Naive B cell (primary cell): ENCODE data around the gene CCT6A. TPM values are rescaled to one million over a fixed set of nuclear protein-coding genes. Genes with fewer than 3 reads are reported as not detected.
"Not testable (repeated sequence)": the region's sequence is repeated elsewhere in the genome, so short reads cannot be mapped to it uniquely, and the experiment has no call there.

Experiments used
- ATAC-seq, 2 donors: fragments of 150-1000 bp; cut with Tn5 transposase; 2 replicates each; pipeline ENCODE4 v1.10.0; 2021; ENCODE audit warnings: low read depth in 2 of 2, mild to moderate bottlenecking in 2 of 2, moderate library complexity in 2 of 2
- DNase-seq: peaks from one replicate; pipeline ENCODE4 v3.0.0; 2022
- H3K27ac Mint-ChIP-seq, 6 donors: one replicate each; pipeline ENCODE4 v1.8.0; 2020 to 2022; ENCODE audit warnings: mild to moderate bottlenecking in 6 of 6, mixed read lengths in 6 of 6, moderate library complexity in 5 of 6, inconsistent platforms in 2 of 6
- H3K27me3 Mint-ChIP-seq, 3 donors: one replicate each; pipeline ENCODE4 v1.8.0; 2021 to 2022; ENCODE audit warnings: mixed read lengths in 3 of 3, mild to moderate bottlenecking in 1 of 3
- H3K36me3 Mint-ChIP-seq, 2 donors: one replicate each; pipeline ENCODE4 v1.8.0; 2020 to 2022; ENCODE audit warnings: mixed read lengths in 2 of 2, inconsistent platforms in 1 of 2, mild to moderate bottlenecking in 1 of 2
- H3K4me1 Mint-ChIP-seq, 3 donors: one replicate each; pipeline ENCODE4 v1.8.0; 2020 to 2022; ENCODE audit warnings: mixed read lengths in 3 of 3, inconsistent platforms in 1 of 3, mild to moderate bottlenecking in 1 of 3, moderate library complexity in 1 of 3
- H3K4me3 Mint-ChIP-seq, 8 donors: one replicate each; pipeline ENCODE4 v1.8.0; 2020 to 2022; ENCODE audit warnings: mild to moderate bottlenecking in 8 of 8, mixed read lengths in 8 of 8, moderate library complexity in 8 of 8, inconsistent platforms in 2 of 8
- H3K9me3 Mint-ChIP-seq, 7 donors: one replicate each; pipeline ENCODE4 v1.8.0; 2020 to 2022; ENCODE audit warnings: mixed read lengths in 7 of 7, mild to moderate bottlenecking in 5 of 7, inconsistent platforms in 2 of 7, moderate library complexity in 1 of 7
- polyA plus RNA-seq, 6 donors: library from polyadenylated mRNA; unstranded; fragments of 300-500 nt; fragmentation: Illumina TruSeq; gene quantifications; one replicate each; pipeline ENCODE4 v1.2.3, GENCODE V29; 2021; ENCODE audit warnings: low read depth in 6 of 6

Gene CCT6A
- polyA plus RNA-seq, 6 donors from 2014 or later, result 56.1 to 102 (median 83.4) TPM

- H3K27me3 Mint-ChIP-seq, result no peaks in the 10 kb centered on the region
- no peaks in the 10 kb centered on the region for H3K36me3 Mint-ChIP-seq
- H3K4me3 Mint-ChIP-seq, result peak overlapping the region; percentile 78 to 93 (median 88)
- peaks cover 5 to 8% (median 7%) of the 10 kb centered on the region in 3 donors for H3K4me1 Mint-ChIP-seq
- ATAC-seq (peak; percentile 95 to 96), DNase-seq (peak; percentile 70)
- peak overlapping the region in 3 of 6 donors; percentile 3 to 36 (median 29) for H3K27ac Mint-ChIP-seq
- no peaks in the 10 kb centered on the region for H3K9me3 Mint-ChIP-seq
Observed at GRCh38 chr7:56033671-56034432, 17.7 kb upstream of the CCT6A start.

GRCh38 chr7:56040730-56041129 is 10.8 kb upstream of the CCT6A start:
- Mint-ChIP-seq H3K9me3 (no peaks in the 10 kb centered on the region), H3K27ac (no peak overlapping the region), H3K27me3 (no peaks in the 10 kb centered on the region), H3K36me3 (no peaks in the 10 kb centered on the region), H3K4me3 (no peak overlapping the region), H3K4me1 (peaks cover 0 to 3% (median 0%) of the 10 kb centered on the region in 3 donors)
- no peak for DNase-seq
- ATAC-seq, result no peak

GRCh38 chr7:56045758-56046157 is 5.8 kb upstream of the CCT6A start:
- not testable (repeated sequence) for H3K9me3 Mint-ChIP-seq, H3K4me3 Mint-ChIP-seq, DNase-seq, H3K4me1 Mint-ChIP-seq, H3K27ac Mint-ChIP-seq, H3K36me3 Mint-ChIP-seq, ATAC-seq, H3K27me3 Mint-ChIP-seq

GRCh38 chr7:56046721-56047445 is 4.7 kb upstream of the CCT6A start:
- Mint-ChIP-seq H3K36me3 (no peaks in the 10 kb centered on the region), H3K4me3 (peak overlapping the region in 1 of 8 donors; percentile 21), H3K27me3 (no peaks in the 10 kb centered on the region), H3K9me3 (no peaks in the 10 kb centered on the region), H3K4me1 (peaks cover 5 to 14% (median 12%) of the 10 kb centered on the region in 3 donors), H3K27ac (peak overlapping the region in 1 of 6 donors; percentile 56)
- DNase-seq (no peak), ATAC-seq (no peak)

GRCh38 chr7:56047446-56048116 is 4.0 kb upstream of the CCT6A start:
- H3K4me3 Mint-ChIP-seq, ATAC-seq, DNase-seq, H3K27me3 Mint-ChIP-seq, H3K36me3 Mint-ChIP-seq, H3K9me3 Mint-ChIP-seq: not testable (repeated sequence)
- peak overlapping the region in 1 of 6 donors; percentile 27 for H3K27ac Mint-ChIP-seq
- H3K4me1 Mint-ChIP-seq, result peaks cover 5 to 18% (median 15%) of the 10 kb centered on the region in 3 donors

GRCh38 chr7:56048245-56048644 is 3.3 kb upstream of the CCT6A start:
- ATAC-seq, result no peak
- Mint-ChIP-seq H3K36me3 (no peaks in the 10 kb centered on the region), H3K4me1 (peaks cover 5 to 25% (median 15%) of the 10 kb centered on the region in 3 donors), H3K4me3 (peak overlapping the region in 1 of 8 donors; percentile 62), H3K27me3 (no peaks in the 10 kb centered on the region), H3K9me3 (no peaks in the 10 kb centered on the region), H3K27ac (peak overlapping the region in 1 of 6 donors; percentile 39)
- no peak for DNase-seq

- not testable (repeated sequence) for H3K36me3 Mint-ChIP-seq, H3K27ac Mint-ChIP-seq, ATAC-seq, DNase-seq, H3K9me3 Mint-ChIP-seq, H3K27me3 Mint-ChIP-seq
- Mint-ChIP-seq H3K4me3 (peak overlapping the region in 3 of 8 donors; percentile 19 to 62 (median 57)), H3K4me1 (peaks cover 5 to 29% (median 15%) of the 10 kb centered on the region in 3 donors)
Observed at GRCh38 chr7:56048763-56049162, 2.8 kb upstream of the CCT6A start.

- Mint-ChIP-seq H3K36me3 (no peaks in the 10 kb centered on the region), H3K4me3 (peak overlapping the region; percentile 81 to 99 (median 96)), H3K4me1 (peaks cover 5 to 31% (median 21%) of the 10 kb centered on the region in 3 donors)
Observed at GRCh38 chr7:56051053-56051338, 569 bp upstream of the CCT6A start.

GRCh38 chr7:56053379-56053778 is 1.8 kb downstream of the CCT6A start:
- Mint-ChIP-seq H3K4me1 (peaks cover 5 to 31% (median 21%) of the 10 kb centered on the region in 3 donors), H3K27ac (peak overlapping the region in 3 of 6 donors; percentile 21 to 89 (median 78)), H3K4me3 (peak overlapping the region in 5 of 8 donors; percentile 24 to 98 (median 35)), H3K9me3 (no peaks in the 10 kb centered on the region), H3K27me3 (no peaks in the 10 kb centered on the region), H3K36me3 (peaks cover 6 to 8% of the 10 kb centered on the region in 2 donors)
- ATAC-seq, result no peak
- DNase-seq, result no peak

More at GRCh38 chr7:56051053-56051338, 569 bp upstream of the CCT6A start:
- peak overlapping the region; percentile 20 to 97 (median 96) for H3K27ac Mint-ChIP-seq
- no peaks in the 10 kb centered on the region for H3K27me3 Mint-ChIP-seq
- ATAC-seq (no peak), DNase-seq (no peak)
- no peaks in the 10 kb centered on the region for H3K9me3 Mint-ChIP-seq

- ATAC-seq (no peak), DNase-seq (no peak)
- H3K36me3 Mint-ChIP-seq, result peaks cover 8% of the 10 kb centered on the region in 2 donors
- H3K4me1 Mint-ChIP-seq, result peaks cover 5 to 31% (median 21%) of the 10 kb centered on the region in 3 donors
- no peak overlapping the region for H3K27ac Mint-ChIP-seq
- peak overlapping the region in 5 of 8 donors; percentile 15 to 68 (median 29) for H3K4me3 Mint-ChIP-seq
- H3K27me3 Mint-ChIP-seq, result no peaks in the 10 kb centered on the region
- no peaks in the 10 kb centered on the region for H3K9me3 Mint-ChIP-seq
Observed at GRCh38 chr7:56053993-56054392, 2.4 kb downstream of the CCT6A start.

GRCh38 chr7:56062382-56062781 is 10.8 kb downstream of the CCT6A start:
- H3K36me3 Mint-ChIP-seq, result peaks cover 8 to 16% of the 10 kb centered on the region in 2 donors

GRCh38 chr7:56063500-56063881 is 11.9 kb downstream of the CCT6A start:
- no peak for DNase-seq
- Mint-ChIP-seq H3K9me3 (no peaks in the 10 kb centered on the region), H3K27ac (peak overlapping the region; percentile 49 to 96 (median 92)), H3K4me1 (peaks cover 17 to 21% (median 19%) of the 10 kb centered on the region in 3 donors), H3K36me3 (peaks cover 1 to 16% of the 10 kb centered on the region in 2 donors), H3K27me3 (no peaks in the 10 kb centered on the region), H3K4me3 (peak overlapping the region; percentile 85 to 99 (median 94))
- ATAC-seq, result no peak

More at GRCh38 chr7:56062382-56062781, 10.8 kb downstream of the CCT6A start:
- Mint-ChIP-seq H3K4me3 (peak overlapping the region in 3 of 8 donors; percentile 12 to 71 (median 20)), H3K9me3 (no peaks in the 10 kb centered on the region), H3K4me1 (peaks cover 17 to 21% (median 19%) of the 10 kb centered on the region in 3 donors), H3K27ac (peak overlapping the region in 4 of 6 donors; percentile 41 to 79 (median 76)), H3K27me3 (no peaks in the 10 kb centered on the region)
- no peak for ATAC-seq
- no peak for DNase-seq
